NCI-H748 treated with DMSO at 0.1 percent for 48 hours (cell line): ENCODE results near the gene PDE4B.
"Not testable (repeated sequence)": the region's sequence is repeated elsewhere in the genome, so short reads cannot be mapped to it uniquely, and the experiment has no call there.

Source experiments
- DNase-seq: peaks from one replicate; lab custom pipeline; 2025; lab: John Stamatoyannopoulos, UW

The PDE4B gene

DNA sequence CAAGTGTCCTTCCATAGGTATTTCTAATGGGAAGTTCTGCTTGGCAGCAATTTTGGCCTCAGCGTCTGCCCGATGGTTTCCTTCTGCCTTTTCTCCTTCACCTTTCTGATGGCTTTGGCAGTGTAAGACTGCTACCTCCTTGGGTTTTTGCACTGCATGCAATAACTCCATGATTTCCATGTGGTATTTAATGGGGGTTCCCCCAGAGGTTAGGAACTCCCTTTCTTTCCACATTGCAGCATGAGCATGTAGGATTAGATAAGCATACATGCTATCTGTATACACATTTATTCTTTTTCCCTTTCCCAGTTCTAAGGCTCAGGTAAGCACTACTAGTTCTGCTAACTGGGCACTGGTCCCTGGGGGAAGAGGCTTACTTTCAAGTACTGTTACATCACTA lies 628.2 kb downstream of the PDE4B start:
- not testable (repeated sequence) for DNase-seq

- DNase-seq, result no peak
These were observed 630.1 kb downstream of the PDE4B start for GRCh38 chr1:66422804-66423203.
